Hepatic stellate cell (primary cell): ENCODE data around the gene KRT79.

ENCODE experiments used
- DNase-seq: peaks from one replicate; pipeline ENCODE4 v3.0.0; 2011; ENCODE audit warnings: low spot score

Gene KRT79

GRCh38 chr12:52834727-52835001, 553 bp upstream of the KRT79 start:
- DNase-seq = no peak

- no peak for DNase-seq
These were observed 866 bp downstream of the KRT79 start for GRCh38 chr12:52832985-52833905.

GRCh38 chr12:52832451-52832850, 1.7 kb downstream of the KRT79 start:
- DNase-seq = no peak

- no peak for DNase-seq
These were observed 2.9 kb downstream of the KRT79 start for GRCh38 chr12:52831251-52831650.

- DNase-seq = no peak
These were observed 3.9 kb downstream of the KRT79 start for GRCh38 chr12:52829986-52830770.

GRCh38 chr12:52828591-52829021, 5.5 kb downstream of the KRT79 start:
- DNase-seq = no peak

GRCh38 chr12:52828156-52828555, 6.0 kb downstream of the KRT79 start:
- no peak for DNase-seq

- no peak for DNase-seq
These were observed 6.5 kb downstream of the KRT79 start for GRCh38 chr12:52827499-52828090.

GRCh38 chr12:52826611-52827498, 7.3 kb downstream of the KRT79 start:
- no peak for DNase-seq

- no peak for DNase-seq
These were observed 8.2 kb downstream of the KRT79 start for GRCh38 chr12:52825961-52826360.

- DNase-seq = no peak
These were observed 9.2 kb downstream of the KRT79 start for GRCh38 chr12:52824741-52825410.

- no peak for DNase-seq
These were observed 10.2 kb downstream of the KRT79 start for GRCh38 chr12:52823761-52824450.

- DNase-seq = no peak
These were observed 11.2 kb downstream of the KRT79 start for GRCh38 chr12:52822771-52823510.

GRCh38 chr12:52821826-52822660, 12.1 kb downstream of the KRT79 start:
- DNase-seq = no peak

GRCh38 chr12:52821071-52821730, 12.9 kb downstream of the KRT79 start:
- DNase-seq = no peak

- no peak for DNase-seq
These were observed 13.6 kb downstream of the KRT79 start for GRCh38 chr12:52820521-52820920.

GRCh38 chr12:52819731-52820510, 14.2 kb downstream of the KRT79 start:
- no peak for DNase-seq
